ENCODE measurements around the gene HBG1. TPM values are rescaled to one million over a fixed set of nuclear protein-coding genes. Genes with fewer than 3 reads are reported as not detected.

HBG1 gene
- total RNA-seq, 1 donor from 2014 or later = not detected

DNA sequence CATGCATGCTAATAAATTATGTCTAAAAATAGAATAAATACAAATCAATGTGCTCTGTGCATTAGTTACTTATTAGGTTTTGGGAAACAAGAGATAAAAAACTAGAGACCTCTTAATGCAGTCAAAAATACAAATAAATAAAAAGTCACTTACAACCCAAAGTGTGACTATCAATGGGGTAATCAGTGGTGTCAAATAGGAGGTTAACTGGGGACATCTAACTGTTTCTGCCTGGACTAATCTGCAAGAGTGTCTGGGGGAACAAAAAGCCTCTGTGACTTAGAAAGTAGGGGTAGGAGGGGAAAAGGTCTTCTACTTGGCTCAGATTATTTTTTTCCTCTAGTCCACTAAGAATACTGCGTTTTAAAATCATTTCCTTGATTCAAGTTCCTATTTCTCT lies 22.0 kb downstream of the HBG1 start:
- no peaks in the 10 kb centered on the region for H3K9me3 Mint-ChIP-seq
- peaks cover 8% of the 10 kb centered on the region for H3K4me1 Mint-ChIP-seq
- H3K27me3 Mint-ChIP-seq (ENCODE audit: low read depth) = no peaks in the 10 kb centered on the region
- no peak for DNase-seq (ENCODE audit: low read depth, low spot score)
- H3K27ac Mint-ChIP-seq (ENCODE audit: unreplicated experiment) = no peak overlapping the region
- TF ChIP-seq, protein P1, sequence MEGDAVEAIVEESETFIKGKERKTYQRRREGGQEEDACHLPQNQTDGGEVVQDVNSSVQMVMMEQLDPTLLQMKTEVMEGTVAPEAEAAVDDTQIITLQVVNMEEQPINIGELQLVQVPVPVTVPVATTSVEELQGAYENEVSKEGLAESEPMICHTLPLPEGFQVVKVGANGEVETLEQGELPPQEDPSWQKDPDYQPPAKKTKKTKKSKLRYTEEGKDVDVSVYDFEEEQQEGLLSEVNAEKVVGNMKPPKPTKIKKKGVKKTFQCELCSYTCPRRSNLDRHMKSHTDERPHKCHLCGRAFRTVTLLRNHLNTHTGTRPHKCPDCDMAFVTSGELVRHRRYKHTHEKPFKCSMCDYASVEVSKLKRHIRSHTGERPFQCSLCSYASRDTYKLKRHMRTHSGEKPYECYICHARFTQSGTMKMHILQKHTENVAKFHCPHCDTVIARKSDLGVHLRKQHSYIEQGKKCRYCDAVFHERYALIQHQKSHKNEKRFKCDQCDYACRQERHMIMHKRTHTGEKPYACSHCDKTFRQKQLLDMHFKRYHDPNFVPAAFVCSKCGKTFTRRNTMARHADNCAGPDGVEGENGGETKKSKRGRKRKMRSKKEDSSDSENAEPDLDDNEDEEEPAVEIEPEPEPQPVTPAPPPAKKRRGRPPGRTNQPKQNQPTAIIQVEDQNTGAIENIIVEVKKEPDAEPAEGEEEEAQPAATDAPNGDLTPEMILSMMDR (conservative IDR thresholded peaks at IDR 0.05) = no peak
- no peaks in the 10 kb centered on the region for H3K36me3 Mint-ChIP-seq (ENCODE audit: low read depth)
- H3K4me3 Mint-ChIP-seq = no peak overlapping the region

DNA sequence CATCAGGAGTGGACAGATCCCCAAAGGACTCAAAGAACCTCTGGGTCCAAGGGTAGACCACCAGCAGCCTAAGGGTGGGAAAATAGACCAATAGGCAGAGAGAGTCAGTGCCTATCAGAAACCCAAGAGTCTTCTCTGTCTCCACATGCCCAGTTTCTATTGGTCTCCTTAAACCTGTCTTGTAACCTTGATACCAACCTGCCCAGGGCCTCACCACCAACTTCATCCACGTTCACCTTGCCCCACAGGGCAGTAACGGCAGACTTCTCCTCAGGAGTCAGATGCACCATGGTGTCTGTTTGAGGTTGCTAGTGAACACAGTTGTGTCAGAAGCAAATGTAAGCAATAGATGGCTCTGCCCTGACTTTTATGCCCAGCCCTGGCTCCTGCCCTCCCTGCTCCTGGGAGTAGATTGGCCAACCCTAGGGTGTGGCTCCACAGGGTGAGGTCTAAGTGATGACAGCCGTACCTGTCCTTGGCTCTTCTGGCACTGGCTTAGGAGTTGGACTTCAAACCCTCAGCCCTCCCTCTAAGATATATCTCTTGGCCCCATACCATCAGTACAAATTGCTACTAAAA lies 22.8 kb downstream of the HBG1 start, which contains the start of gene HBB:
HBB (minus strand) TSS at position 340 of the 579 bp plus-strand sequence; CDS start at position 290, 50 bp downstream.
- Mint-ChIP-seq H3K4me1 (peaks cover 8% of the 10 kb centered on the region), H3K27ac (ENCODE audit: unreplicated experiment) (no peak within 1 kb of the TSS), H3K27me3 (ENCODE audit: low read depth) (no peaks in the 10 kb centered on the region), H3K36me3 (ENCODE audit: low read depth) (no peaks in the 10 kb centered on the region), H3K9me3 (no peaks in the 10 kb centered on the region), H3K4me3 (no peak within 1 kb of the TSS)
- TF ChIP-seq, protein P1 (conservative IDR thresholded peaks at IDR 0.05) = no peak
- DNase-seq (ENCODE audit: low read depth, low spot score) = no peak

DNA sequence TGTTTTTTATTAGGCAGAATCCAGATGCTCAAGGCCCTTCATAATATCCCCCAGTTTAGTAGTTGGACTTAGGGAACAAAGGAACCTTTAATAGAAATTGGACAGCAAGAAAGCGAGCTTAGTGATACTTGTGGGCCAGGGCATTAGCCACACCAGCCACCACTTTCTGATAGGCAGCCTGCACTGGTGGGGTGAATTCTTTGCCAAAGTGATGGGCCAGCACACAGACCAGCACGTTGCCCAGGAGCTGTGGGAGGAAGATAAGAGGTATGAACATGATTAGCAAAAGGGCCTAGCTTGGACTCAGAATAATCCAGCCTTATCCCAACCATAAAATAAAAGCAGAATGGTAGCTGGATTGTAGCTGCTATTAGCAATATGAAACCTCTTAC lies 24.2 kb downstream of the HBG1 start:
- H3K4me1 Mint-ChIP-seq = peaks cover 8% of the 10 kb centered on the region
- DNase-seq (ENCODE audit: low read depth, low spot score) = no peak
- no peak overlapping the region for H3K4me3 Mint-ChIP-seq
- H3K27me3 Mint-ChIP-seq (ENCODE audit: low read depth) = no peaks in the 10 kb centered on the region
- no peak overlapping the region for H3K27ac Mint-ChIP-seq (ENCODE audit: unreplicated experiment)
- no peaks in the 10 kb centered on the region for H3K36me3 Mint-ChIP-seq (ENCODE audit: low read depth)
- no peaks in the 10 kb centered on the region for H3K9me3 Mint-ChIP-seq
- TF ChIP-seq, protein P1 (conservative IDR thresholded peaks at IDR 0.05) = no peak

DNA sequence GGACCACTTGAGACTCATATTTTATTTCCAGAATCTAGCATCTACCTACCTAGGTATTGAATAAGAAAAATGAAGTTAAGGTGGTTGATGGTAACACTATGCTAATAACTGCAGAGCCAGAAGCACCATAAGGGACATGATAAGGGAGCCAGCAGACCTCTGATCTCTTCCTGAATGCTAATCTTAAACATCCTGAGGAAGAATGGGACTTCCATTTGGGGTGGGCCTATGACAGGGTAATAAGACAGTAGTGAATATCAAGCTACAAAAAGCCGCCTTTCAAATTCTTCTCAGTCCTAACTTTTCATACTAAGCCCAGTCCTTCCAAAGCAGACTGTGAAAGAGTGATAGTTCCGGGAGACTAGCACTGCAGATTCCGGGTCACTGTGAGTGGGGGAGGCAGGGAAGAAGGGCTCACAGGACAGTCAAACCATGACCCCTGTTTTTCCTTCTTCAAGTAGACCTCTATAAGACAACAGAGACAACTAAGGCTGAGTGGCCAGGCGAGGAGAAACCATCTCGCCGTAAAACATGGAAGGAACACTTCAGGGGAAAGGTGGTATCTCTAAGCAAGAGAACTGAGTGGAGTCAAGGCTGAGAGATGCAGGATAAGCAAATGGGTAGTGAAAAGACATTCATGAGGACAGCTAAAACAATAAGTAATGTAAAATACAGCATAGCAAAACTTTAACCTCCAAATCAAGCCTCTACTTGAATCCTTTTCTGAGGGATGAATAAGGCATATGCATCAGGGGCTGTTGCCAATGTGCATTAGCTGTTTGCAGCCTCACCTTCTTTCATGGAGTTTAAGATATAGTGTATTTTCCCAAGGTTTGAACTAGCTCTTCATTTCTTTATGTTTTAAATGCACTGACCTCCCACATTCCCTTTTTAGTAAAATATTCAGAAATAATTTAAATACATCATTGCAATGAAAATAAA lies 24.8 kb downstream of the HBG1 start:
- Mint-ChIP-seq H3K36me3 (ENCODE audit: low read depth) (no peaks in the 10 kb centered on the region), H3K4me3 (no peak overlapping the region), H3K4me1 (peaks cover 8% of the 10 kb centered on the region), H3K9me3 (no peaks in the 10 kb centered on the region), H3K27ac (ENCODE audit: unreplicated experiment) (no peak overlapping the region), H3K27me3 (ENCODE audit: low read depth) (no peaks in the 10 kb centered on the region)
- DNase-seq (ENCODE audit: low read depth, low spot score) = no peak
- TF ChIP-seq, protein P1 (conservative IDR thresholded peaks at IDR 0.05) = no peak

DNA sequence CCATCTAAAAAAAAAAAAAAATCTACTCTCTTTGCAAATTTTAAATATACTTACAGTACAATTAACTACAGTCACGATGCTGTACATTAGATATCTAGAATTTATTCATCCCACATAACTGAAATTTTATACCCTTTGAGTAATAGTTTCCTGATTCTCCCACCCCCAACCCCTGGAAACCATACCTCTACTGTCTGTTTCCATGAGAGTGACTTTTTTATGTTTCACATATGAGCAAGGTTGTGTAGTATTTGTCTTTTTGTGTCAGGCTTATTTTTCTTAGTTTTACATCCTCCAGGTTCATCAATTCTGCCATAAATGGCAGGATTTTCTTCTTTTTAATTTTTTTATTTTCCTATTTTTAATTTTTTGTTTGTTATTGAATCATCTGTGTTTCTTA lies 26.0 kb downstream of the HBG1 start:
- TF ChIP-seq, protein P1 (conservative IDR thresholded peaks at IDR 0.05) = no peak
- Mint-ChIP-seq H3K9me3 (no peaks in the 10 kb centered on the region), H3K4me3 (no peak overlapping the region), H3K27ac (ENCODE audit: unreplicated experiment) (no peak overlapping the region), H3K27me3 (ENCODE audit: low read depth) (no peaks in the 10 kb centered on the region), H3K36me3 (ENCODE audit: low read depth) (no peaks in the 10 kb centered on the region), H3K4me1 (no peaks in the 10 kb centered on the region)
- DNase-seq (ENCODE audit: low read depth, low spot score) = no peak

Measured in neural crest cell (in vitro differentiated cells).